Islet precursor cell (in vitro differentiated cells): ENCODE data around the gene NUP188.
A peak's percentile ranks its signal among the peaks of the same experiment; 100 is the strongest.

Experiments used
- DNase-seq: peaks from one replicate; pipeline ENCODE4 v3.0.0-alpha.2; 2018

The NUP188 gene

DNA sequence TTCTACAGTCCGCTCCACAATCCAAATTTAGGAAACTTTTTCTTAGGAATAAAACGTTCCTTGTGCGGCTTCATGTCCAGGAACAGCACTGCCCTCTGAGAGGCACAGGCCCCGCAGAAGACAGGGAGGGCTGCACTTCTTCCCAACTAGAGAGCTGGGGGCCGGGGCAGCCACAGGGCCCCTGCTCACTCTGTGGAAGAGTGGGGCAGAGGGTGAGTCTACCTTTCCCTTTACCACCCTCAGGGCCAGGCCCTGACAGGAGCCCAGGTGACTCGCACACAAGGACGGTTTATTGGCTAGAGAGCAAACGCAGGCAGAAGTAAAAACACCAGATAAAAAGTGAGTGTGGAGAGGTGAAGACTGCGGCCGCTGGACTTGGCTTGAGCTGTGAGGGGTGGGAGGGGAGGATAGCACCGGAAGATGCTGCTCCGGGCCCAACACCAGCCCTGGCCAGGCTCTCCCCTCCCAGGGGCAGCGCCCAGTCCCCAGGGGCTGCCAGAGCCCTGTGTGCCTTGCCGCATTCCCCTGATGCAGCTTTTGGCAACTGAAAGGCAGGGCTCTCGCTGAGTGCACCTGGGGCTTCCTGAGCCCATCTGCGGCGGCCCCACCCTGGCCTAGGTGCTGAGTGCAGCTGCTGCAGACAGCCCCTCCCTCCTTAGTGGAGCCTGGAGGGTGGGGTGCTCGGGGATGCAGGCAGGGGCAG, 60.4 kb downstream of the NUP188 start:
- no peak for DNase-seq

DNA sequence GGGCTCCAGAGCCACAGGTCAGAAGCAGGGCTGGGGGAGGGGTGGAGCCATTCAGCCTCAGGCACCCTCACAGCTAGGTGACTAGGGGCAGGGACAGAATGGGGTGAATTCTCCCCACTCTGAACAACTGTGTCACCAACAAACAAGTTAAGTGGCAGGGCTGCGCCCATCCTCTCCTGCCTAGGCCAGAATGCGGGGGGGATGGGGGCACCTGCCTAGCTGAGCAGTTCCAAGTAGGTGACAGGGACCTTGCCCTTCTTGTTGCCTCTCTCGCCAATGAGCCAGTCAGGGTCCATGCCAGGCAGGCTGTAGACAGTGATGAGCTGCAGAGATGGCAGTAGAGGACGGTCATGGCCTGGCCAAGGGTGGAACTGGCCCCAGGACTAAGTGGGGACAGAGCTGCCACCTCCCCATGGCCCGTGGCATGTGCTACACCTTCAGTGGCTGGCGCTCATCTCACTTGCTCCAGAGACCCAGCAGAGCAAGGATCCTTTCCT, 61.0 kb downstream of the NUP188 start:
- DNase-seq = no peak

DNA sequence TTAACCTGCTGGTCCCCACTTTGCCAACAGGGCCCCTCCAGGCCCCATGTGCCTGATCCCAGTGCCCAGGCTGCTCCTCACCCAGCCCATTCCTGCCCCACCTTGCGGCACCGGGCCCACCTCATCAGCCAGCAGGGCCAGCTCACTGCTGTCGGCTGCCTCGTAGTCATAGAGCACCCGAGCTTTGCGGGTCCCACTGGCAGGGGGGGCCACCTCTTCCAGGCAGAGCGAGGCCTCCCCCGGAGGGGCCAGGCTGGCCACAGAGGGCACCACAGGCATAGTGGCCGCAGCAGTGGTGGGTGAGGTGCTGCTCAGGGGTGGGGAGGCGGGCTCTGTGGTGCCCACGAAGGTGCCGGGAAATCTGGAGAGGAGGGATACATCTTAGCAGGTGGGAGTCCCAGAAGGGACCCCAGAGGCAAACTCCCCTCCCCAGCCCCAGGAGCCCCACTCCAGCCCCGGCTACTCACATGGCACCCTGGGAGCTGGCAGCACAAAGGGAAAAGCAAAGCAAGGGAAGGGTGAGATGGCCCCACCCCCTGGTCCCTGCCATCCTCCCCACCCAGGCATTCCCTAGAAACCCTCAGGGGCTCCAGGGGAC, 61.6 kb downstream of the NUP188 start:
- DNase-seq = no peak

DNA sequence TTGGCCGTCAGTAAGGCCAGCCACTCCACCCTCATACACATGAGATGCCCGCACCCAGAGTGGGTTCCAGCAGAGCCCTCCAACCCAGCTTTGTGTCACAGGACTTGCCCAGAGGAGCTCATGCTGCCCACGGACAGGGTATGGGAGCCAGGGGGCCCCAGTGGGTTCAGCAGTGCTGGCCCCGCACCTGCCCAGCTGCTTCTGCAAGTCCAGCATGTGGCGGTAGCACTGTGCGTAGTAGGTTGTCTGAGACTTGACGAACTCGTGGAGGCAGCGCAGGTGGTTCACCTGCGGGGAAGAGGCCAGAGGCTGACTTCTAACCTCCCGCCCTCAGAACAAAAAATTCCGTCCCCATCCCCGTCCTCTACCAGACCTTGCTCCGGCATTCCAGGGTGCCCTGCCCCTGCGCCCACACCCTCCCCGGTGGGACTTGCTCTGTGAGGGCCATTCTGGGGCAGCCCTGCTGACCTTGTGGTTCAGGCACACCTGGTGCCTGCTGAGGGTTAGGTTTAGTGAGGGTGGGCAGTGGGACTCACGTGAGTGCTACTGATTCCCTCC, 62.2 kb downstream of the NUP188 start:
- DNase-seq = no peak

DNA sequence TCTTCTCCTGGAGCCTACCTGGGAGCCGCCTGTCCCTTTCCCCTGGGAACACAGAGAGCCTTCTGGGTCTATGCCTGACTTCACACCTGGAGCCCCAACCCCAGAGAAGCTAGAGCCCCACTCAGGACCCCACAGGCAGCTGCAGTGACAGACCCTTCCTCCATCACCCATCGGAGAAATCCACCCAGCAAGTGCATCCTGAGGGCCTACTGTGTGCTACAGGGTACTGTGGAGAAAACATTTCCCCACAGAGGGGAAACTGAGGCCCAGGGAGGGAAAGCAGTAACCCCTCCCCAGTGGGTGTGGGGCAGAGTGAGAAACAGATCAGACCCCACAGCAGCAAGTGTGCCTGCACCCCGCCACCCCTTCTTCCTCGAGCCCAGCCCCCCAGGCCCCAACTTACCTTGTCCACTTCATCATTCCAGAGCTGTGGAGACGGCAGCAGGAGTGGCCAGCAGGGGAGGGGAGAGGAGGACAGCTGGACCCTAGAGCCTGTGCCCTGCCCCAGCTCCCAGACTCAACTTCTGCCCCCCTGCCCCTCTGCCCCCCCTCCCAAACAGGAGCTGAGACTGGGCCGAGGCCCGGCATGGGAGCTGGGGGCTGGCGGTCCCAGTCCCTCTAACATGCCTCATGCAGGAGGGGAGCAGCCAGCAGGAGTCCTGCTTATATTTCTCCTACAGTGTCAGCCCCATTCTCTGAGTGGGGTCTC, 62.9 kb downstream of the NUP188 start:
- no peak for DNase-seq

DNA sequence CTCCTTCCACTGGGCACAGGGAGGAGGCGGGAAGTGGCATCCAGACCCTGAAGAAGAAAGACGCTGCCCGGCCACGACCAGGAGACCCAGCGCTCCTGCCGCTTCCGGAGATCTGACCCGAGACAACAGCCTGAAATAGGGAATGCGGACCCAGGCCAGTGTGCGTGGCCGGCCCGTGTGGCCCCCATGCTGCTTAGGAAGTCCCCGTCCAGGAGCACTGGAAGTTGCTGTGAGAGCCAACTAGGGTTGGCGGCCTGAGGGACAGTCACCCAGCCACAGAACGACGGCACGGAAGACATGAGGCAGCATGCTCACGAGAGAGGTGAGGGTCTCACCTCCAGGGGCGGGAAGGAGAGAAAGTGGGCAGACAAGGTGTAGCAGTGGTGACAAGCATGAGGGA, 63.7 kb downstream of the NUP188 start:
- no peak for DNase-seq

DNA sequence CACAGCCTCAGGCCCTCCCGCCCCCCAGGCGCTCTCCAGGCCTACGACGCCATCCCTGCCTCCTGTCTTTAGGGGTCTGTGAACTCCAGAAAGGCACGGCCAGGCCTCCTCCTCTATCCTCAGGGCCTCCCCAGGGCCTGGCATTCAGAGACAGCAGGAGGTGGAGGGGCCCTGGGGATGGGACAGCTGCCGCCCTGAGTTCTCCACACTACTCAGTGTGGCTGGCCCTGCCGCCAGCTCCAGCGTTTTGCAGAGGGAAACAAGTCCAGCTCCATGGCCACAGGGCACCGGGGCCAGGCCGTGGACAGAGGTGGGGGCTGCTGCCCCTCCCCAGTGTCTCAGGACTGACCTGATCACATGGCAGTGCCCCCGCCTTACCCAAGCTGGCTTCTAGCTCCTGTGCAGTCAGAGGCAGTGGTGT, 64.3 kb downstream of the NUP188 start:
- no peak for DNase-seq

DNA sequence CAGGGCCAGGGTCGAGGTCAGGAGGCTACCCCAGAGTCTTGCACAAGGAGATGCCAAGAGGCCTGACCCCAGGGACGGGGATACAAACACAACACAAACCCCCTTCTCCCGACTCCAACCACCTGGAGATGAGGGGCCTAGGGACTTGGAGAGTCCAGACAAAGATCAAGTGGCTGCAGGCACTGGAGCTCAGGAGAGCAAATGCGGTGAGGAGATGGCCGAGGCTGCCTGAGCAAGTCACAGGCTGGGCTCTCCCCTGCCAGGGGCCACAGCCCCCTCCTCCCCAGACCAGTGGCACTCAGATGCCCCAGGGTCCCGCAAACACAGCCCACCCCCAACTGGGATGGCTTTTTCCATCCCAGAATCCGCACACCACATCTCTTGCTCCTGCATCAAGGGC, 64.8 kb downstream of the NUP188 start:
- no peak for DNase-seq

DNA sequence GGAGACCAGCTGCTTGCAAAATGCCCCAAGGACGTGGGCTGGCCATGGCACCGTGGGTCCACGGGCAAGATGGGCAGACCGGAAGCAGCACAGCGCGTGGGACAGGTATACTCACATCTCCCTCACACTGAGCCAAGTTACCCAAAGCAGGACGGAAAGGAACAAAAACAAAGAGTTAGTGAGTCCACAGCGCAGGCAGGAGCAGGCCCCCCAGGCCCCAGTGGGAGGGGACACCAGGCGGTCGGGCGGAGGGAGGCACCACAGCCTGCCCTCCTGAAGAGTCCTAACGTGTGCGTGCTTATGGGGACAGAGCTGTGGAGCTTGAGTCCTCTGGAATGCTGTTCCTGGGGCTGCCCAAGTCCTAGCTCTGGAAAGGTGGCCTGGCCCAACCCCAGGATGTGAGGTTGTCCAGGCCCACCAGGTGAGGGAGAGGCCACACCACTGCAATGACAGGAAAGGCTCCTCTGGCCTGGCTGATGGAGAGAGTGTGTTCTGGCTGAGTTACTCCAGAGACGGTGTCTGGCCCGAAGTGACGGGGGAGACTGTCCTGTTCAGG, 65.5 kb downstream of the NUP188 start:
- DNase-seq = no peak

DNA sequence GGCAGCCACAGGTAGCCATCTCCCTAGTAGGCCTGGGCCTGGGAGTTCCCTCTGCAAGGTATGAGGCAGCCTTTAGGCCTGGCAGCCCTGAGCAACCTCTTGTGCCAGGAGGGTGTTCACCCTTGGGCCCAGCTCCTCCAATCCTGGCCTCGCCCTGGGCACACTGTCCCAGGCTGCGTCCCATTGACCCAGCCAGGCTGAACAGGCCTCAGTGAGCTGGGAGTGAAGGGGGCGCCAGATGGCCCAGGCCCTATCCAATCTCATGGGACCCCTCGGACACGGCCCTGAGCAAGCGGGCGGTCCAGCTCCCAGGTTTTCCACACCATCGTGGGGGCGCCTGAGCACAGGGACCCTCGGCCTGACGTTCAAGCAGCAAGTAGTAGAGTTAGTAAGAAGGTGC, 66.2 kb downstream of the NUP188 start:
- no peak for DNase-seq

DNA sequence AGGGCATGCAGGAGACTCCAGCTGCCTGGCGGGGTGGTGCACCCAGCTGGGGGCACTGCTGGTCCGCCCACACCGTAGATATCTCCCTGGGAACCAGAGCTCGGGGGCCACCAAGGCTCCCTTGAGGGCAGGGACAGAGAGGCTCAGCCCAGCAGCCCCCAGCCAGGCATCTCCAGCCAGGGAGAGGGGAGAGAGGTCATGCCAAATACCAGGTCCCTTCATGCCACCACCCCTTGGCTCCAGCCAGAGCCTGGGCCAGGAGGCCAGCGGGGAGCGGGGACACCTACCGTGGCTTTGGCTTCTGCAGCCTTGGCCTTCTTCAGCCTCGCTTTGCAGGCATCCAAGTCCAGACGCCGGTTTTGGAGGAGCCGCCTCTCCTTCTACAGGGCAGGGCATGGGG, 66.6 kb downstream of the NUP188 start:
- no peak for DNase-seq

DNA sequence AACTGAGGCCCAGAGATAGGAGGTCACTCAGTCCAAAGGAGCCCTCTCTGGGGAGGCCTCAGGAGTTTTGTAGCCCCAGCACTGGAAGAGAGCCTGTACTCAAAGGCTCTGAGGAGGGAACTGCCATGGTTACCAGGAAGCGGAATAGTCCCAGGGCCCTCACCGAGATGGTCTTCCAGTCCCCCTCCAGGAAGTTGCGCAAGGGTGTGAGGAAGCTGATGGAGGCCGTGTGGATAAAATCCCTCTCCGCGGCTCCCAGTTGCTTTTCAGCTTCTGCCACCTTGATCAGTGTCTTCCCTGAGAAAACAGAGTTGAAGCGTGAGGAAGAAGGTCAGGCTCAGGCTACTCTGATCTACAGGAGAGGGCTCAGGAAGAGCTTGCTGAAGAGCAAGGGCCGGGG, 67.1 kb downstream of the NUP188 start:
- DNase-seq = no peak

DNA sequence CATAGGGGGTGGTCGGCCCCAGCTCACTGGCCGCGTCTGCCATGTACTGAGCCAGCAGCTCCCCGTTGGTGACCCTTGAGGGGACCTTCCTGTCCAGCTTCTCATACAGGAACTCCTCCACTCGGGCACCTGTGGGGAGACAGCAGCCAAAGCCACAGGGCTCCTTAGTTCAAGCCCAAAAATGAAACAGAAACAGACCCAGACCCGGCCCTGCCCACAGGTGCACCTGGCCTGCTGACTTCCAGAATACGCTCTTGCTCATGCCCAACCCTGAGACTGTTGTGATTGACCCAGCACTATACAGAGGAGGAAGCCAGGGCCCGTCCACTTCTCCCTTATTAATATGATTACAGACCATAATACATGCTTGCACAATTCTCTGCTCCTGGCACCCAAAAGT, 73.6 kb downstream of the NUP188 start:
- DNase-seq = no peak

DNA sequence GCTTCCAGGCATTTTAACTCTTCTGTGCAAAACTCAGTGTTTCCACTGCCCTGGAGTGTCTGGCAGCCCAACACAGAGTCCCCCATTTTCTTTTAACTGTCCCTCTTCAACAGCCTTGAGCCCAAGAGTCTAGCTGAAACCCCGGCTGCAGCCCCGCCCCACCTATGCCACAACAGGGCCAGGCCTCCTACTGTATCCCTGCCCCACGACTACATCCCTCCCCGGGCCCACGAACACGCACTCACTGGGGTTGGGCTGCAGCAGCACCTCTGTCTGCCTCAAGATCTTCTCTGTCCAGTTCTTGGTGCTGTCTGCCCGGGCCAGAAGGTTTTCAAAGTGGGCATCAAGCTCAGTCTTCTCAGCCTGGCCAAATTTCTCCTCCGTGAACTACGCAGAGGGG, 74.5 kb downstream of the NUP188 start:
- DNase-seq = no peak

DNA sequence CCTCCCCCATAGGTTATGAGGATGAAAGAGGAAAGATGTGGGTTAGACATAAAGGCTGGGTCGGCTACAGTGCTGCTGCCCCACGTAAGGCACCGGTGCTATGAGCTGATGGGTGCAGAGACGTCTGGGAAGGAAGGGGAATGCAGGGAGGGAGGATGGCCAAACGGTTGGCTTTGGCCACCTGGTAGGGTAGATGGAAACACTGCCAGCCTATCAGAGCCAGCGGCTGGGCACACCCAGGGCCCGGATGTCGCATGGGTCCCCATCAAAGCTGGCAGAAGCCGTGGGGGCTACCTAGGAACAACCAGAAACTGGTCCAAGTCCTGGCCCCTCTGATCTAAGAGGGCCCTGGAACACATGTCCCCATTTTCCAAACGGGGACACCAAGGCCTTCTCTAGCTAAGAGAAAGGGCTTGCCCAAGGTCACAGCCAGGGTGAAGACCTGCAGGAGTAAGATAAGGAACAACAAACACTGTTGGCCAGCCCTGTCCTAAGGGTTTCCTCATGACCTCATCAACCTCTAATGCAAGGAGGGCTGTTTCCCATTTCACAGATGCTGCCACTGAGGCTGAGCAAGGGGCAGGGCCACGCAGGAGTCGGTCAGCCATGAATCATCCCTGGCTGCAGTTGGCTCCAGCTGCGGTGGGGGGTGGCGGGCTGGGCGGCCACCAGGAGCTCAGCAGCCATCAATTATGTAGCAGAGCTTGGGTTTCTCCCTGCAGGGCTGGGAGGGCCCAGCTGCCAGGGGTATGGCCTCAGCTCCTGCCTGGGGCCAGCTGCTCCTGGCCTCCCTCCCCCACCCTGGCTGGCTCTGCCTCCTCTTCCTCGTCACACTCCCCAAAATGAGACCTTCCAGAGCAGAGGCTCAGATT, 75.8 kb downstream of the NUP188 start:
- peak; percentile 89 for DNase-seq

DNA sequence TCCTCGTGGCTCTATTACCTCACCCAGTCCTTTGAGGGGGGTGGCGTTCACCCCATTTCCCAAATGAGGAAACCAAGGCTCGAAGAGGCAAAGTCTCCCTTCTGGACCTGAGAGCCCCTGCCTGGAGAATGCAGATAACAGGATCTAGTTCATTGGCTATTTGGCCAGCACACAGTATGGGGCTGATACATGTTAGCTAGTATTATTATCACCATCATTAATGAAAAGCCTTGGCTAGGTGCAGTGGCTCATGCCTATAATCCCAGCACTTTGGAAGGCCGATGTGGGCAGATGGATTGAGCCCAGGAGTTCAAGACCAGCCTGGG, 76.4 kb downstream of the NUP188 start:
- no peak for DNase-seq

DNA sequence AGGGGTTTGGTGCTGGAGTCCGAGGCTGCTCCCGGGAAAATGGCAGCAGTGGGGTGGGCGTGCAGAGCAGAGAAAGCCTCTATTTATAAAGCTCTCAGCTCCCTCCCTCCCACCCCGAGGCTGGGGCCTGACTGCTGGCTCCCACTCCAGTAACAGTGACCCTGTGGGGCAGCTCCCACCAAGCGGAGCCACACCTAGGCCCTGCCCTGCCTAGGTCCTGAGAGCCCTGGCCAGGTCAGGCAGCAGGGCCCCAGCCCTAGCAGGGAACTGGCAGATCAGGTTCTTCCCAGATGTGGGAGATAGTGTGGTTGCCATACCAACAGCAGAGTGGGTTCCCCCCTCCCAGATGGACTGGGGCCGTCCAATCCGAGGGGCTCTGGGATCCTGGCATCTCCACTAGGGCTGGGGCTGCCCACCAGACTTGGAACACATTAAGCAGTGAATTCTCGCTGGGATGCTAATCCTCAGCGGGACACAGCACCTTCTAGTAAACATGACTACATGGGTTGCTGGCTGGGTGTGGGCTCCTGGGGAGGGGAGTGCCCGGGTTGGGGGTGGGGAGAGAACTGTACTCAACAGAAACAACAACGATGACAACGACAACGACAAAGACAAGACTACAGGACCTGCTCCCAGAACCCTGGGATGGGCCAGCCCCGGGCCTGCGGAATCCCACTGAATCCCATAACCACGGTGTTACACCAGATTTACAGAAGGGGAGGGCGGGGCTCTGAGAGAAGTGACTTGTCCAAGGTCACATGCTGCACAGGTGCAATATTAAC, 79.1 kb downstream of the NUP188 start:
- DNase-seq = peak; percentile 96

DNA sequence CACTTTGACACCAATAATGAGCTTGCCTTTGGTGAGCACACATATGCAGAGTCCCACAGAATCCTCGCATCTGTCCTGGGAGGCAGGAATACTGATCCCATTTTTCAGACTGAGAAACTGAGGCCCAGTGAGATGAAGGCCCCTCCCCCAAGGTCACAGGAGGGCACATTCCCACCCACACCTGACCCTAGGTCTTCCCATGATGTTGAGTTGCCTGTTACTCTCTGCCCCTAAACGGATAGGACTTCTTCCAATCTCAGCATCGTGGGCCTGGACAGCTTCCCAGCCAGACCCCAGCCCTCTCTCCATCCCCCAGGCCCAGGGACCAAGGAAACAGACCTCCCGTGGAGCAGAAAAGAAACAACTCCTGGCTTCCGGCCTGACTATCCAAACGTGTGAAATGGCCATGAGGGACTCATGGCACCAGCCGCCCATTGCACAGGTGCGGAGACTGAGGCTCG, 79.8 kb downstream of the NUP188 start:
- DNase-seq = peak; percentile 43

DNA sequence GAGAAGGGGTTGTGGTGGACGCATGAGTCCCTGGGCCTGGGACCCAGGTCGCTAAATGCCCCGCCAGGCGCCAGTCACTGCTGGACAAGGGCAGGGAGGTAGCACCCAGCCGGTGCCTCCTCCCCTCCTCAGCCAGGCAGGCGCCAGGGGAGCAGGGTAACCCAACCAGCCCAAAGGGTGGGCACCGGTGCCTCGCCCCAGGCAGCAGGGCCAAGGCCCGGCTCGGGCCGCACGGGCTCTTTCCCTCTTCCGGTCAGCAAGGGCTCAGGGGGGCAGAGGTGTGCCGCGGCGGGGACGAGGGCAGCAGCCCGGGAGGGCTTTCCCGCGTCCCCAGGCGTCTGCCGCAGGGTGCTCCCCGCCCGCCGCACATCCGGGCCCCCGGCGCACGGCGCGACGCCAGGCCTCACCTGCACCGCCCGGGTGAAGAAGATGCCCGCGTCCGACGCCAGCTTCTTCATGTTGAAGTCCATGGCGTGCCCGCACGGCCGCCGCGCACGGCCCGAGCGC, 80.2 kb downstream of the NUP188 start:
- no peak for DNase-seq

DNA sequence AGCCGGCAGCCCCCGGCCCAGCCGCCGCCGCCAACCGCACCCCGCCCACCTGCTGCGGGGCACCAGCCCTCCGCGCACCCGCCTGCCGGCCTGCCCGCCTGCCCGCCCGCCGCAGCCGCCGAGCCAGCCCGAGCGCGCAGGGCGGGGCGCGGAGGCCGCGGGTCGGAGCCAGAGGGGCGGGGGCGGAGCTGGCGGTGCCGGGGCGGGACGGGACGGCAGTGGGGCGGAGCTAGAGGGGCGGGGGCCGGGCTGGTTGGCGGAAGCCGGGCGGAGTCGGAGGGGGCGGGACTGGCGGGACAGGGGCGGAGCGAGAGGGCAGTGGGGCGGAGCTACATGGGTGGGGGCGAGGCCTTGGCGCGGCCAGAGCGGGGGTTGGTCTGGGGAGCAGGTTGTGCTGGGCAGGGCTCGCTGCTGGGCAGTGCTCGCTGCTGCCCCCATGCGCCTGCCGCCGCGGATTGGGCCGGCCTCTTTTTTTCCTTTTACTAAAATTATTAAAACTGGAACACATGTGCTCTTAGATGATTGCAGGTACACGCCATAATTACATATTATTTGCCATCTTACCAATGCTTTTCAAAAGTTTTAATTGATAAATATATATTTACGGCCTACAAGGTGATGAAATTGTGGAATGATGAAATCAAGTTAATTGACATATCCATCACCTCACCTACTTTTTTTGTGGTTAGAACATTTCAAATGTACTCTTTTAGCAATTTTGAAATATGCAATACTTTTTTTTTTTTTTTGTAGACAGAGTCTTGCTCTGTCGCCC, 80.9 kb downstream of the NUP188 start, which contains the start of gene SH3GLB2:
TSS of gene SH3GLB2 (minus strand) at position 140 of the 775 bp plus-strand sequence. CDS start 177 bp downstream, outside the sequence.
- DNase-seq = peak; percentile 98
